ENCODE data around the gene CHPF. TPM values are rescaled to one million over a fixed set of nuclear protein-coding genes. Genes with fewer than 3 reads are reported as not detected.

Gene CHPF, protein sequence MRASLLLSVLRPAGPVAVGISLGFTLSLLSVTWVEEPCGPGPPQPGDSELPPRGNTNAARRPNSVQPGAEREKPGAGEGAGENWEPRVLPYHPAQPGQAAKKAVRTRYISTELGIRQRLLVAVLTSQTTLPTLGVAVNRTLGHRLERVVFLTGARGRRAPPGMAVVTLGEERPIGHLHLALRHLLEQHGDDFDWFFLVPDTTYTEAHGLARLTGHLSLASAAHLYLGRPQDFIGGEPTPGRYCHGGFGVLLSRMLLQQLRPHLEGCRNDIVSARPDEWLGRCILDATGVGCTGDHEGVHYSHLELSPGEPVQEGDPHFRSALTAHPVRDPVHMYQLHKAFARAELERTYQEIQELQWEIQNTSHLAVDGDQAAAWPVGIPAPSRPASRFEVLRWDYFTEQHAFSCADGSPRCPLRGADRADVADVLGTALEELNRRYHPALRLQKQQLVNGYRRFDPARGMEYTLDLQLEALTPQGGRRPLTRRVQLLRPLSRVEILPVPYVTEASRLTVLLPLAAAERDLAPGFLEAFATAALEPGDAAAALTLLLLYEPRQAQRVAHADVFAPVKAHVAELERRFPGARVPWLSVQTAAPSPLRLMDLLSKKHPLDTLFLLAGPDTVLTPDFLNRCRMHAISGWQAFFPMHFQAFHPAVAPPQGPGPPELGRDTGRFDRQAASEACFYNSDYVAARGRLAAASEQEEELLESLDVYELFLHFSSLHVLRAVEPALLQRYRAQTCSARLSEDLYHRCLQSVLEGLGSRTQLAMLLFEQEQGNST
- total RNA-seq = 10 to 100 TPM in 3 of 5 donors, 1 to 10 TPM in 2; 5.0 to 12.8 (median 10.8) TPM
- total RNA-seq (2013) = 5.9 TPM
- 4.5 to 43.6 (median 7.9) reads per million in 29 experiments for total RNA-seq

DNA sequence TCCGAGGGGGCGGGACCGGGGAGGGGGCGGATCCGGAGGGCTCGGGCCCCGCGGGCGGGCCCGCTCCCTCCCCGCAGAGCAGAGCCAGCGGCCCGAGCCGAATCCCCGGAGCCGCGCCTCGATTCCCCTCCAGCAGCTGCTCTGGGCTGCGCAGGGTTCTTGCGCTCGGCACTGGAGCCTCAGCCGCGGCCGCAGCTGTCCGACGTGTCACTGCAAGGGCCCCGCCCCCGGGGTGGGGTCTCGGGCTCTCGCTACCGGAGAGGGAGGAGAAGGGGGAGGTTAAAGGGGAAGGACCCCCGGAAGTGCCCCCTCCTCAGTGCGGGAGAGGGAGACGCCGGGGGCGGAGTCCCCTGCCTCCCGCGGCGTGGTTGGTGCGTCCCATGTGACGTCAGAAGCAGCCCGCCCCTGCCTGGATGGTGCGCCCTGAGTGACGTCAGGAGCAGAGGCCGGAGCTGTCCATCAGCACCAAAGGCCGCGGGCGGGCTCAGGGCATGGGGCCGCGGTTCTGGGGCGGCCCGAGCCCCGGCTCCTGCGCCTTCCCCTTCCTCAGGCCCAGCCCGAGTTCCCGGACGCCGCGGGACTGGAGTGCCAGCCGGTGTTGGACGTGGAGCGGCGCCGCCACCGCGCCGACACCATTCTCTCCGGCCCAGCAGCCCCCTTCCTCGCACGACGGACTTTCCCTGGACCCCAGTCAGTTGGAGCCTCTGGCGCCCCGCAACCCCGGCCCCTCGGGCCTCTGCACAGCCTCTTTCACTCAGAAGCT, at the start of gene CHPF, which contains the start of gene TMEM198:
Gene CHPF (minus strand): TSS at position 214 of the 763 bp plus-strand sequence. CDS start 271 bp downstream, outside the sequence.
Gene TMEM198 (plus strand): TSS at position 433 of the 763 bp plus-strand sequence. CDS start 700 bp downstream, outside the sequence.
- H3K36me3 Mint-ChIP-seq = no peaks in the 10 kb centered on the region
- CTCF ChIA-PET = interaction anchor here in 1 of 2 donors (0.6 kb wide), 1 partner anchor 114 kb away, joined by 3 read pairs; no protein-coding TSS in a partner anchor
- POLR2A ChIA-PET = no interaction called here
- no peaks in the 10 kb centered on the region for H3K9me3 Mint-ChIP-seq
- H3K36me3 ChIP-seq (ENCODE audit: control insufficient read depth in 2 of 2, extremely low read depth in 1 of 2, insufficient read depth in 1 of 2, low read length in 1 of 2) = peaks cover 0 to 11% of the 10 kb centered on the region in 2 donors
- peak within 1 kb of the TSS; percentile 65 for H3K27ac Mint-ChIP-seq
- H3K4me1 ChIP-seq (ENCODE audit: control insufficient read depth in 1 of 2, extremely low read depth in 1 of 2, insufficient read depth in 2 of 2, low read length in 2 of 2) = peaks cover 10 to 33% of the 10 kb centered on the region in 2 experiments
- peak; percentile 75 to 80 (median 79) for ATAC-seq (replicated peaks in 1 of 4)
- peak; percentile 72 to 93 (median 83) for DNase-seq
- peaks cover 24 to 28% (median 27%) of the 10 kb centered on the region in 3 donors for H3K4me1 Mint-ChIP-seq
- H3K27me3 ChIP-seq (replicated peaks in 1 of 2; ENCODE audit: control insufficient read depth in 2 of 2, extremely low read depth in 1 of 2, insufficient read depth in 2 of 2, low read length in 1 of 2) = peaks cover 4 to 10% of the 10 kb centered on the region in 2 experiments
- under 1% methylated on average over 68 of the region's 75 CpGs for WGBS (ENCODE audit: insufficient coverage)
- peak within 1 kb of the TSS; percentile 74 to 76 for H3K4me3 ChIP-seq (ENCODE audit: control insufficient read depth in 1 of 2, extremely low read depth in 1 of 2, low read length in 1 of 2)
- peaks cover 7 to 9% of the 10 kb centered on the region in 2 donors for H3K27me3 Mint-ChIP-seq
- peak within 1 kb of the TSS; percentile 78 to 89 (median 84) for H3K4me3 Mint-ChIP-seq
- peak within 1 kb of the TSS; percentile 68 for H3K27ac ChIP-seq (ENCODE audit: low read length)
- H3K9me3 ChIP-seq = no peaks in the 10 kb centered on the region

DNA sequence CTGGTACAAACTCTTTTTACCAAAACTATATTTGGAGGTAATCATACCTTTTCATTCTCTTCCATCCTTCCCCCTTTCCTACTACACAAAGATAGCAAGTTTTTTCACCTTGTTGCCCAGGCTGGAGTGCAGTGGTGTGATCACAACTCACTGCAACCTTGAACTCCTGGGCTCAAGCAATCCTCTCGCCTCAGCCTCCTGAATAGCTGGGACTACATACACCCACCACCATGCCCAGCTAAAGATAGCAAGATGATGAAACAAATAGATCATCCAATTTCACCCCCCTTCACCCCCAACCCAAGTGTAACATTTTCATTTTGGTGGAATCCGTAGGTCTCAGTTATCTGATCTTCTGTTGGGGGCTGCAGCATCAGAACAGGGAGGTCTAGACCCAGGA, 49.5 kb upstream of the CHPF start:
- H3K4me1 ChIP-seq (ENCODE audit: control insufficient read depth in 1 of 2, extremely low read depth in 1 of 2, insufficient read depth in 2 of 2, low read length in 2 of 2) = peaks cover under 1 to 7% of the 10 kb centered on the region in 2 experiments
- peaks cover 0 to 13% of the 10 kb centered on the region in 2 experiments for H3K27me3 ChIP-seq (replicated peaks in 1 of 2; ENCODE audit: control insufficient read depth in 2 of 2, extremely low read depth in 1 of 2, insufficient read depth in 2 of 2, low read length in 1 of 2)
- no peak for DNase-seq
- CTCF ChIA-PET = interaction anchor here in 1 of 2 donors (1.2 kb wide), 1 partner anchor 33 kb away, joined by 3 read pairs; no protein-coding TSS in a partner anchor
- ATAC-seq (replicated peaks in 1 of 4) = no peak
- no peaks in the 10 kb centered on the region for H3K9me3 ChIP-seq
- no peak overlapping the region for H3K4me3 ChIP-seq (ENCODE audit: control insufficient read depth in 1 of 2, extremely low read depth in 1 of 2, low read length in 1 of 2)
- H3K36me3 ChIP-seq (ENCODE audit: control insufficient read depth in 2 of 2, extremely low read depth in 1 of 2, insufficient read depth in 1 of 2, low read length in 1 of 2) = no peaks in the 10 kb centered on the region
- no peak overlapping the region for H3K27ac ChIP-seq (ENCODE audit: low read length)
- Mint-ChIP-seq H3K27ac (no peak overlapping the region), H3K4me3 (no peak overlapping the region), H3K4me1 (peaks cover 3 to 12% (median 9%) of the 10 kb centered on the region in 3 donors), H3K27me3 (peaks cover 13 to 16% of the 10 kb centered on the region in 2 donors), H3K9me3 (no peaks in the 10 kb centered on the region), H3K36me3 (no peaks in the 10 kb centered on the region)
- WGBS (ENCODE audit: insufficient coverage) = 69% methylated on average over 2 of the region's 2 CpGs
- POLR2A ChIA-PET = no interaction called here

DNA sequence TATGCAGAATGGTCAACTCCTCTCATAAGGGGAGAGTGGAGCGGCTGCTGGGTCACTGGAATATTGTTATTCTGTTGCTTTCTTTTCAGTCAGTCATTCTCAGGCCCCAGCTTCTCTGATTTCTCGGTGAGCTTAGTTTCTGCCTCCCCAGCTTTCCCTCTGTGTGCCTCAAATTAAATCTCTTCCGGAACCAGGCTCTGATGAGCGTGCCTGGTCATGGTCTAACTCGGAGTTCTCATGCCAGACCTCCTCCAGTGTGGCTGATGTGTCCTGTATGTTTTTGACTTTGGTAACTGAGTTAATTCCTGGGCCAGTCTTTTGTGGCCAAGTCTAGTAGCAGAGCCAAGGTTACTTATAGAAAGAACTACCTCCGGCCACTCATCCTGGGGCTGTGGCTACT, 49.1 kb upstream of the CHPF start:
- Mint-ChIP-seq H3K4me1 (peaks cover 0 to 8% (median 6%) of the 10 kb centered on the region in 3 donors), H3K4me3 (no peak overlapping the region), H3K27me3 (peaks cover 14 to 16% of the 10 kb centered on the region in 2 donors), H3K27ac (no peak overlapping the region), H3K36me3 (no peaks in the 10 kb centered on the region), H3K9me3 (no peaks in the 10 kb centered on the region)
- 77% methylated on average over 1 of the region's 6 CpGs for WGBS (ENCODE audit: insufficient coverage)
- H3K36me3 ChIP-seq (ENCODE audit: control insufficient read depth in 2 of 2, extremely low read depth in 1 of 2, insufficient read depth in 1 of 2, low read length in 1 of 2) = no peaks in the 10 kb centered on the region
- peaks cover 0 to 13% of the 10 kb centered on the region in 2 experiments for H3K27me3 ChIP-seq (replicated peaks in 1 of 2; ENCODE audit: control insufficient read depth in 2 of 2, extremely low read depth in 1 of 2, insufficient read depth in 2 of 2, low read length in 1 of 2)
- ATAC-seq (replicated peaks in 1 of 4) = no peak
- DNase-seq = no peak
- CTCF ChIA-PET = interaction anchor here in 1 of 2 donors (1.2 kb wide), 1 partner anchor 32 kb away, joined by 3 read pairs; no protein-coding TSS in a partner anchor
- POLR2A ChIA-PET = no interaction called here
- no peak overlapping the region for H3K27ac ChIP-seq (ENCODE audit: low read length)
- peaks cover 0 to 4% of the 10 kb centered on the region in 2 experiments for H3K4me1 ChIP-seq (ENCODE audit: control insufficient read depth in 1 of 2, extremely low read depth in 1 of 2, insufficient read depth in 2 of 2, low read length in 2 of 2)
- H3K4me3 ChIP-seq (ENCODE audit: control insufficient read depth in 1 of 2, extremely low read depth in 1 of 2, low read length in 1 of 2) = no peak overlapping the region
- H3K9me3 ChIP-seq = no peaks in the 10 kb centered on the region

DNA sequence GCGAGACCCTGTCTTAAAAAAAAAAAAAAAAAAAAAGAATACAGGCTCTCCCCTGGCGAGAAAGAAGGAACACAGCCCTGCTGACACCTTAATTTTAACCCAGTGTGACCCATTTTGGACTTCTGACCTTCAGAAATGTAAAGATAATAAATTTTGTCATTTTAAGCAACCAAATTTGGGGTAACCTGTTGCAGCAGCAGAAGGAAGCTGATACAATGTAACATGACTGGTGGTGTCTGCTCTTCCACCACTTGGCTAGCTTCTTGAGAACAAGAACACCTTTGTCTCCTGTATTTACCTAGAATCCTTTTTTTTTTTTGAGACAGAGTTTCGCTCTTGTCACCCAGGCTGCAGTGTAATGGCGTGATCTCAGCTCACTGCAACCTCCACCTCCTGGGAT, 47.5 kb upstream of the CHPF start:
- Histone ChIP-seq H3K27ac (ENCODE audit: low read length) (no peak overlapping the region), H3K4me1 (ENCODE audit: control insufficient read depth in 1 of 2, extremely low read depth in 1 of 2, insufficient read depth in 2 of 2, low read length in 2 of 2) (no peaks in the 10 kb centered on the region), H3K36me3 (ENCODE audit: control insufficient read depth in 2 of 2, extremely low read depth in 1 of 2, insufficient read depth in 1 of 2, low read length in 1 of 2) (no peaks in the 10 kb centered on the region), H3K27me3 (replicated peaks in 1 of 2; ENCODE audit: control insufficient read depth in 2 of 2, extremely low read depth in 1 of 2, insufficient read depth in 2 of 2, low read length in 1 of 2) (peaks cover 0 to 13% of the 10 kb centered on the region in 2 experiments), H3K9me3 (no peaks in the 10 kb centered on the region), H3K4me3 (ENCODE audit: control insufficient read depth in 1 of 2, extremely low read depth in 1 of 2, low read length in 1 of 2) (no peak overlapping the region)
- Mint-ChIP-seq H3K9me3 (no peaks in the 10 kb centered on the region), H3K4me1 (no peaks in the 10 kb centered on the region), H3K27me3 (peaks cover 18% of the 10 kb centered on the region in 2 donors), H3K36me3 (no peaks in the 10 kb centered on the region), H3K4me3 (no peak overlapping the region), H3K27ac (no peak overlapping the region)
- ATAC-seq (replicated peaks in 1 of 4) (no peak), DNase-seq (no peak)
- no CpG with 5 or more reads among the region's 4 CpGs for WGBS (ENCODE audit: insufficient coverage)
- ChIA-PET POLR2A (no interaction called here), CTCF (interaction anchor here in 1 of 2 donors (0.6 kb wide), 1 partner anchor 516 kb away, joined by 3 read pairs; no protein-coding TSS in a partner anchor)

DNA sequence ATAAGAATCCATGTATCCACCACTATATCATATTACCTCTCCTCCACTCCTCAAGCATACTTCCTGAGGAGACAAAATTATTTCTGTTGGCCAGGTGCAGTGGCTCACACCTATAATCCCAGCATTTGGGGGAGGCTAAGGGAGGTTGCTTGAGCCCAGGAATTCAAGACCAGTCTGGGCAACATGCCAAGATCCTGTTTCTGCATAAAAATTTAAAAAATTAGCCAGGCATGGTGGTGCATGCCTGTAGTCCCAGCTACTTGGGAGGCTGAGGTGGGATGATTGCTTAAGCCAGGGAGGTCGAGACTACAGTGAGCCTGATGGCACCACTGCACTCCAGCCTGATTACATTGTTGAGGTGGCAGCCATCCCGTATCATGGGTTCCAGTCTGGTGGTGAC, 37.7 kb upstream of the CHPF start:
- H3K27me3 Mint-ChIP-seq = peaks cover 17 to 18% of the 10 kb centered on the region in 2 donors
- ChIA-PET CTCF (interaction anchor here in 1 of 2 donors (0.5 kb wide), 1 partner anchor 1353 kb away, joined by 3 read pairs; no protein-coding TSS in a partner anchor), POLR2A (no interaction called here)
- H3K4me3 ChIP-seq (ENCODE audit: control insufficient read depth in 1 of 2, extremely low read depth in 1 of 2, low read length in 1 of 2) = no peak overlapping the region
- no peaks in the 10 kb centered on the region for H3K4me1 Mint-ChIP-seq
- peaks cover 0 to 21% of the 10 kb centered on the region in 2 experiments for H3K27me3 ChIP-seq (replicated peaks in 1 of 2; ENCODE audit: control insufficient read depth in 2 of 2, extremely low read depth in 1 of 2, insufficient read depth in 2 of 2, low read length in 1 of 2)
- ATAC-seq (replicated peaks in 1 of 4) = no peak
- 50% methylated on average over 1 of the region's 2 CpGs for WGBS (ENCODE audit: insufficient coverage)
- no peak overlapping the region for H3K27ac Mint-ChIP-seq
- no peaks in the 10 kb centered on the region for H3K36me3 Mint-ChIP-seq
- H3K4me1 ChIP-seq (ENCODE audit: control insufficient read depth in 1 of 2, extremely low read depth in 1 of 2, insufficient read depth in 2 of 2, low read length in 2 of 2) = no peaks in the 10 kb centered on the region
- H3K9me3 Mint-ChIP-seq = no peaks in the 10 kb centered on the region
- no peaks in the 10 kb centered on the region for H3K9me3 ChIP-seq
- no peak overlapping the region for H3K27ac ChIP-seq (ENCODE audit: low read length)
- no peaks in the 10 kb centered on the region for H3K36me3 ChIP-seq (ENCODE audit: control insufficient read depth in 2 of 2, extremely low read depth in 1 of 2, insufficient read depth in 1 of 2, low read length in 1 of 2)
- H3K4me3 Mint-ChIP-seq = no peak overlapping the region
- no peak for DNase-seq

Measured in T-cell (primary cell).